OCI-LY7 (cell line): ENCODE results near the gene LORICRIN. TPM values are rescaled to one million over a fixed set of nuclear protein-coding genes. Genes with fewer than 3 reads are reported as not detected.
"Not testable (repeated sequence)": the region's sequence is repeated elsewhere in the genome, so short reads cannot be mapped to it uniquely, and the experiment has no call there.

Experiments used
- BruUV-seq: library from RNA; stranded (reverse); fragments of 400-500 nt; replicated peaks from 2 replicates; lab custom pipeline; 2021; lab: Mats Ljungman, UMichigan
- CTCF ChIA-PET: fragments of 300-600 bp; sonication (Branson Sonifier 250); formaldehyde crosslinking; loops from one replicate; lab custom pipeline; 2022; ENCODE audit warnings: antibody characterized with exemption; ENCODE audit not compliant: unreplicated experiment; lab: Charles Lee
- POLR2A ChIA-PET: fragments of 300-600 bp; sonication (Branson Sonifier 250); formaldehyde crosslinking; loops from one replicate; lab custom pipeline; 2022; ENCODE audit warnings: antibody characterized with exemption; lab: Charles Lee
- DNase-seq: peaks from one replicate; pipeline ENCODE4 v3.0.0-alpha.2; 2015; ENCODE audit warnings: low spot score
- H2AFZ ChIP-seq: fragments of 200-600 bp; sonication (generic), shearing (Covaris generic); 2 replicates; pipeline ENCODE4 v1.6.1; 2014; ENCODE audit warnings: mild to moderate bottlenecking, antibody characterized with exemption, low read length, moderate library complexity
- H3K27ac ChIP-seq: fragments of 200-600 bp; sonication (generic); 2 replicates; pipeline ENCODE4 v1.5.1; 2014; ENCODE audit warnings: mixed run types, low read depth, mild to moderate bottlenecking, moderate library complexity, low read length, inconsistent platforms; ENCODE audit not compliant: poor library complexity, severe bottlenecking
- H3K36me3 ChIP-seq: fragments of 200-600 bp; sonication (generic); 2 replicates; pipeline ENCODE4 v1.6.1; 2014; ENCODE audit warnings: mild to moderate bottlenecking, antibody characterized with exemption, low read length, moderate library complexity, mixed read lengths; ENCODE audit not compliant: insufficient read depth
- H3K4me1 ChIP-seq: fragments of 200-600 bp; sonication (generic); 2 replicates; pipeline ENCODE4 v1.5.1; 2014; ENCODE audit warnings: mild to moderate bottlenecking, low read length; ENCODE audit not compliant: insufficient read depth, poor library complexity, severe bottlenecking
- H3K4me2 ChIP-seq: fragments of 200-600 bp; sonication (generic); 2 replicates; pipeline ENCODE4 v1.6.1; 2014; ENCODE audit warnings: mild to moderate bottlenecking, low read length
- H3K4me3 ChIP-seq: fragments of 200-600 bp; sonication (generic); 2 replicates; pipeline ENCODE4 v1.5.1; 2014; ENCODE audit warnings: mild to moderate bottlenecking, low read depth, low read length; ENCODE audit not compliant: poor library complexity, severe bottlenecking
- H3K79me2 ChIP-seq: fragments of 200-600 bp; sonication (generic); 2 replicates; pipeline ENCODE4 v1.6.1; 2016; ENCODE audit warnings: low read depth, mild to moderate bottlenecking, low read length, moderate library complexity, mixed read lengths; ENCODE audit not compliant: insufficient read depth
- H3K9me2 ChIP-seq: fragments of 200-600 bp; sonication (generic); 2 replicates; pipeline ENCODE4 v1.6.1; 2016; ENCODE audit warnings: mild to moderate bottlenecking, low read length, mixed read lengths; ENCODE audit not compliant: insufficient read depth
- H3K9me3 ChIP-seq: fragments of 200-600 bp; sonication (generic); 2 replicates; pipeline ENCODE4 v1.6.1; 2014; ENCODE audit warnings: mild to moderate bottlenecking, mixed run types, low read length, mixed read lengths
- H4K20me1 ChIP-seq: fragments of 200-600 bp; sonication (generic); 2 replicates; pipeline ENCODE4 v1.6.1; 2014; ENCODE audit warnings: mild to moderate bottlenecking, antibody characterized with exemption, low read length, moderate library complexity, mixed read lengths; ENCODE audit not compliant: insufficient read depth
- CTCF ChIP-seq: fragments of 200-600 bp; sonication (generic); conservative IDR thresholded peaks from 2 replicates; pipeline ENCODE4 v1.5.1; 2014; ENCODE audit warnings: mild to moderate bottlenecking, antibody characterized with exemption, low read length, moderate library complexity, mixed read lengths
- EZH2phosphoT487 ChIP-seq: fragments of 200-600 bp; sonication (generic); IDR thresholded peaks from 2 replicates; pipeline ENCODE4 v1.6.1; 2018; ENCODE audit warnings: low read depth, borderline replicate concordance, mild to moderate bottlenecking, mixed run types, antibody characterized with exemption, low read length, moderate library complexity, mixed read lengths
- intact Hi-C: fragments of 100-400 bp; cut with micrococcal nuclease; formaldehyde crosslinking; loops from one replicate; pipeline ENCODE4 v1.10.0; 2022; ENCODE audit not compliant: unreplicated experiment
- total RNA-seq, 2 experiments: library from RNA; depleted of rRNA in 1 of 2; stranded (reverse); fragments of >200 nt in 1 of 2; shearing (Covaris generic) in 1 of 2; gene quantifications; 2 replicates each; pipeline ENCODE4 v1.2.3, GENCODE V29; 2014 to 2022

LORICRIN gene
- total RNA-seq, 2 experiments from 2014 or later, result not detected

- no peak for DNase-seq
- no peaks in the 10 kb centered on the region for H3K36me3 ChIP-seq
- H3K79me2 ChIP-seq, result no peaks in the 10 kb centered on the region
- H3K9me2 ChIP-seq, result no peaks in the 10 kb centered on the region
- H4K20me1 ChIP-seq, result no peaks in the 10 kb centered on the region
- no peak overlapping the region for H3K4me3 ChIP-seq
- H3K4me2 ChIP-seq, result no peak overlapping the region
- BruUV-seq, result no TSS peak
- no peaks in the 10 kb centered on the region for H3K9me3 ChIP-seq
- no peak for TF ChIP-seq EZH2phosphoT487
- no peak for TF ChIP-seq CTCF
- POLR2A ChIA-PET, result no interaction called here
- CTCF ChIA-PET, result interaction anchor here (1.0 kb wide), 1 partner anchor 9 kb away, joined by 3 read pairs; no protein-coding TSS in a partner anchor
- no peaks in the 10 kb centered on the region for H3K4me1 ChIP-seq
- intact Hi-C loops, result no loop called here
- no peak overlapping the region for H2AFZ ChIP-seq
- no peak overlapping the region for H3K27ac ChIP-seq
Measured at GRCh38 chr1:153220606-153221303, 38.7 kb upstream of the LORICRIN start.

- H3K4me1 ChIP-seq, H3K4me2 ChIP-seq, H3K79me2 ChIP-seq, intact Hi-C loops, POLR2A ChIA-PET, BruUV-seq, H3K9me3 ChIP-seq, H3K9me2 ChIP-seq, CTCF ChIA-PET, H2AFZ ChIP-seq, H3K36me3 ChIP-seq, H3K27ac ChIP-seq, H3K4me3 ChIP-seq, H4K20me1 ChIP-seq: not testable (repeated sequence)
- DNase-seq, result peak; percentile 47
- TF ChIP-seq CTCF, result peak; percentile 76
Measured at GRCh38 chr1:153223040-153223891, 36.2 kb upstream of the LORICRIN start.

GRCh38 chr1:153227810-153228209 lies 31.7 kb upstream of the LORICRIN start:
- ChIA-PET POLR2A (no interaction called here), CTCF (no interaction called here)
- TF ChIP-seq CTCF (no peak), EZH2phosphoT487 (no peak)

More at GRCh38 chr1:153227810-153228209, 31.7 kb upstream of the LORICRIN start:
- Histone ChIP-seq H3K4me2 (no peak overlapping the region), H3K9me3 (no peaks in the 10 kb centered on the region), H3K27ac (no peak overlapping the region), H3K4me1 (no peaks in the 10 kb centered on the region), H3K9me2 (no peaks in the 10 kb centered on the region), H2AFZ (no peak overlapping the region), H3K36me3 (no peaks in the 10 kb centered on the region), H4K20me1 (no peaks in the 10 kb centered on the region), H3K79me2 (no peaks in the 10 kb centered on the region), H3K4me3 (no peak overlapping the region)
- BruUV-seq, result no TSS peak
- intact Hi-C loops, result no loop called here
- DNase-seq, result no peak
